Measurements from ENCODE around the gene ACTRT2.

Gene ACTRT2

GRCh38 chr1:3066250-3066711, 45.0 kb downstream of the ACTRT2 start:
- in situ Hi-C loops (cut with MboI; ENCODE audit: low sequenced_read_pairs), result no loop called here

- in situ Hi-C loops (cut with MboI; ENCODE audit: low sequenced_read_pairs), result no loop called here
Measured at GRCh38 chr1:3066826-3067225, 45.6 kb downstream of the ACTRT2 start.

GRCh38 chr1:3067301-3067670, 46.0 kb downstream of the ACTRT2 start:
- in situ Hi-C loops (cut with MboI; ENCODE audit: low sequenced_read_pairs), result no loop called here

GRCh38 chr1:3067671-3068563, 46.6 kb downstream of the ACTRT2 start:
- in situ Hi-C loops (cut with MboI; ENCODE audit: low sequenced_read_pairs), result no loop called here

- in situ Hi-C loops (cut with MboI; ENCODE audit: low sequenced_read_pairs), result no loop called here
Measured at GRCh38 chr1:3068564-3069431, 47.5 kb downstream of the ACTRT2 start, which contains the start of gene PRDM16. Gene PRDM16 (plus strand): TSS chr1:3069203. CDS start chr1:3069260, 57 bp downstream.

GRCh38 chr1:3069491-3070308, 48.4 kb downstream of the ACTRT2 start:
- in situ Hi-C loops (cut with MboI; ENCODE audit: low sequenced_read_pairs), result no loop called here

GRCh38 chr1:3070309-3070643, 49.0 kb downstream of the ACTRT2 start:
- in situ Hi-C loops (cut with MboI; ENCODE audit: low sequenced_read_pairs), result no loop called here

- in situ Hi-C loops (cut with MboI; ENCODE audit: low sequenced_read_pairs), result no loop called here
Measured at GRCh38 chr1:3070644-3071564, 49.6 kb downstream of the ACTRT2 start.

- in situ Hi-C loops (cut with MboI; ENCODE audit: low sequenced_read_pairs), result no loop called here
Measured at GRCh38 chr1:3071565-3072390, 50.5 kb downstream of the ACTRT2 start.
